GM19438 (cell line): ENCODE measurements around the gene NUDT9.
"Not testable (repeated sequence)": the region's sequence is repeated elsewhere in the genome, so short reads cannot be mapped to it uniquely, and the experiment has no call there.

Experiments used
- ATAC-seq: cut with Tn5 transposase; IDR thresholded peaks from one replicate; pipeline ENCODE4 v1.9.1; 2021; ENCODE audit warnings: low read depth; ENCODE audit not compliant: unreplicated experiment

Gene NUDT9

GRCh38 chr4:87451537-87451936, 29.2 kb downstream of the NUDT9 start:
- ATAC-seq: no peak

GRCh38 chr4:87458913-87459312, 36.5 kb downstream of the NUDT9 start:
- ATAC-seq: no peak

- ATAC-seq: no peak
These were observed 38.9 kb downstream of the NUDT9 start for GRCh38 chr4:87461281-87461700.

- no peak for ATAC-seq
These were observed 39.7 kb downstream of the NUDT9 start for GRCh38 chr4:87462102-87462501.

GRCh38 chr4:87465739-87466366, 43.5 kb downstream of the NUDT9 start:
- ATAC-seq: no peak

GRCh38 chr4:87469390-87469789, 47.0 kb downstream of the NUDT9 start:
- no peak for ATAC-seq

- no peak for ATAC-seq
These were observed 54.6 kb downstream of the NUDT9 start for GRCh38 chr4:87476934-87477333.

GRCh38 chr4:87478732-87479250, 56.4 kb downstream of the NUDT9 start:
- no peak for ATAC-seq

GRCh38 chr4:87481377-87481776, 59.0 kb downstream of the NUDT9 start:
- no peak for ATAC-seq

GRCh38 chr4:87483247-87483646, 60.9 kb downstream of the NUDT9 start:
- ATAC-seq: not testable (repeated sequence)

- ATAC-seq: not testable (repeated sequence)
These were observed 66.3 kb downstream of the NUDT9 start for GRCh38 chr4:87488666-87489065.

- no peak for ATAC-seq
These were observed 67.3 kb downstream of the NUDT9 start for GRCh38 chr4:87489678-87490077.

- no peak for ATAC-seq
These were observed 68.4 kb downstream of the NUDT9 start for GRCh38 chr4:87490664-87491369.

GRCh38 chr4:87491436-87491835, 69.1 kb downstream of the NUDT9 start:
- ATAC-seq: no peak

- ATAC-seq: not testable (repeated sequence)
These were observed 69.5 kb downstream of the NUDT9 start for GRCh38 chr4:87491851-87492250.

- ATAC-seq: no peak
These were observed 70.7 kb downstream of the NUDT9 start for GRCh38 chr4:87493115-87493514.

- ATAC-seq: no peak
These were observed 74.8 kb downstream of the NUDT9 start for GRCh38 chr4:87497159-87497558.

- ATAC-seq: no peak
These were observed 75.2 kb downstream of the NUDT9 start for GRCh38 chr4:87497578-87497977.

- ATAC-seq: peak; percentile 66
These were observed 76.1 kb downstream of the NUDT9 start for GRCh38 chr4:87498446-87498900.

GRCh38 chr4:87499403-87500091, 77.2 kb downstream of the NUDT9 start:
- peak; percentile 57 for ATAC-seq

GRCh38 chr4:87500092-87500462, 77.7 kb downstream of the NUDT9 start:
- ATAC-seq: peak; percentile 46
